ENCODE results near the gene SLC2A9.

SLC2A9 gene

GRCh38 chr4:9962611-9963314 lies 58.5 kb downstream of the SLC2A9 start:
- DNase-seq (ENCODE audit: low spot score) = no peak

- no peak for DNase-seq (ENCODE audit: low spot score)
Observed at GRCh38 chr4:9954468-9954867, 66.8 kb downstream of the SLC2A9 start.

- no peak for DNase-seq (ENCODE audit: low spot score)
Observed at GRCh38 chr4:9953089-9953488, 68.2 kb downstream of the SLC2A9 start.

- DNase-seq (ENCODE audit: low spot score) = no peak
Observed at GRCh38 chr4:9952415-9952950, 68.8 kb downstream of the SLC2A9 start.

- DNase-seq (ENCODE audit: low spot score) = no peak
Observed at GRCh38 chr4:9949573-9949972, 71.7 kb downstream of the SLC2A9 start.

- no peak for DNase-seq (ENCODE audit: low spot score)
Observed at GRCh38 chr4:9947168-9948062, 73.9 kb downstream of the SLC2A9 start.

GRCh38 chr4:9946170-9946569 lies 75.1 kb downstream of the SLC2A9 start:
- DNase-seq (ENCODE audit: low spot score) = no peak

- DNase-seq (ENCODE audit: low spot score) = no peak
Observed at GRCh38 chr4:9944431-9945425, 76.6 kb downstream of the SLC2A9 start.

- no peak for DNase-seq (ENCODE audit: low spot score)
Observed at GRCh38 chr4:9943761-9944160, 77.5 kb downstream of the SLC2A9 start.

GRCh38 chr4:9942921-9943600 lies 78.2 kb downstream of the SLC2A9 start:
- no peak for DNase-seq (ENCODE audit: low spot score)

- no peak for DNase-seq (ENCODE audit: low spot score)
Observed at GRCh38 chr4:9942139-9942538, 79.2 kb downstream of the SLC2A9 start.

GRCh38 chr4:9940041-9940440 lies 81.3 kb downstream of the SLC2A9 start:
- no peak for DNase-seq (ENCODE audit: low spot score)

- no peak for DNase-seq (ENCODE audit: low spot score)
Observed at GRCh38 chr4:9938933-9939332, 82.4 kb downstream of the SLC2A9 start.

GRCh38 chr4:9937078-9937477 lies 84.2 kb downstream of the SLC2A9 start:
- no peak for DNase-seq (ENCODE audit: low spot score)

GRCh38 chr4:9936129-9936644 lies 85.1 kb downstream of the SLC2A9 start:
- DNase-seq (ENCODE audit: low spot score) = no peak

- no peak for DNase-seq (ENCODE audit: low spot score)
Observed at GRCh38 chr4:9933956-9934355, 87.3 kb downstream of the SLC2A9 start.

GRCh38 chr4:9933184-9933583 lies 88.1 kb downstream of the SLC2A9 start:
- DNase-seq (ENCODE audit: low spot score) = no peak

- DNase-seq (ENCODE audit: low spot score) = no peak
Observed at GRCh38 chr4:9932771-9933170, 88.5 kb downstream of the SLC2A9 start.

- DNase-seq (ENCODE audit: low spot score) = no peak
Observed at GRCh38 chr4:9931146-9931545, 90.2 kb downstream of the SLC2A9 start.

- DNase-seq (ENCODE audit: low spot score) = no peak
Observed at GRCh38 chr4:9929111-9929510, 92.2 kb downstream of the SLC2A9 start.
